ENCODE data around the gene GPR18.

GPR18 gene

DNA sequence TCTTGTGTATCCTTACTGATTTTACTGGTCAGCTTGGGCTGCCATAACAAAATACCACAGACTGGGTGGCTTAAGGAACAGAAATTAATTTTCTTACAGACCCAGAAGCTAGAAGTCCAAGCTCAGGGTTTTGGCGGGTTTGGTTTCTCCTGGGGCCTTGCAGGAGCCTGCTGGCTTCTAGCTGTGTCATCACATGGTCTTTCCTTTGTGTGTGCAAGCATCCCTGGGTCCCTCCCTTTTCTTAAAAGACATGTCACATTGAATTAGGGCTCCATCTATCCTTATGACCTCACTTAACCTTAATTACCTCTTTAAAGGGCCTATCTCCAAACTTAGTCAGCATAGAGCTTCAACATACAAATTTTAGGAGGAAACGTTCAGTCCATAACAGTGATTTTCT lies 34.2 kb downstream of the GPR18 start:
- no peak for DNase-seq (ENCODE audit: low spot score)
- TF ChIP-seq CTCF (IDR thresholded peaks at IDR 0.05; ENCODE audit: extremely low read depth, missing control alignments), result no peak

- DNase-seq (ENCODE audit: low spot score), result no peak
- no peak for TF ChIP-seq CTCF (IDR thresholded peaks at IDR 0.05; ENCODE audit: extremely low read depth, missing control alignments)
Measured at GRCh38 chr13:99223587-99223986, 34.6 kb downstream of the GPR18 start.

DNA sequence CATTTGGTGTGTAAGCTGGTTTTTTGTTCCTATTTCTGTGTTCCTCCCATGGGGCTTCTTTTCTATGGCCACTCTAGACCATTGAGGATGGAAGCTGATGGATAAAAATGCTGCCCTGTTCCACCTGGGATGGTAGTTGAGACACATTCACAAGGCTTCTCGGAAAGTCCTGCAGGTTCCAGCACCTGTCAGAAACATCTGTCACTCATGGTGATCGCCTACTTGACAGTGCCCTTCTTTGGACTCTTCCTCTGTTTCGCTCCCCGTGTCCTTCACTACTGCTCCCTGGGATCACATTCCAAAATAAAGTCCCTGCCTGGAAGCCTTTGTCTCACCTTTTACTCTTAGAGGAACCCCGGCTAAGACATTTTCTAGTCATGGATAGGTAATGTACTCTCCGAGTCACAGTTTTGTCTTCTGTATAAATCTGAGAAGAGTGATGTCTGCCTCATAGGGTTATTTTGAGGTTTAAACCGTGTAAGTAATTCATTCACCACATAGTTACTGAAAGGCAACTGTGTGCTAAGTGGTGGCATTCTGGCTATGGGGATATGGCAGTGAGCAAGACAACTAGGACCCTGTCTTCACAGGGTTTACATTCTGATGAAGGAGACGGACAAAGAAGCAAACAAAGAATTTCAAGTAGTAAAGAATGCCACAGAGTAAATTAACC lies 36.5 kb downstream of the GPR18 start:
- no peak for TF ChIP-seq CTCF (IDR thresholded peaks at IDR 0.05; ENCODE audit: extremely low read depth, missing control alignments)
- DNase-seq (ENCODE audit: low spot score), result no peak

DNA sequence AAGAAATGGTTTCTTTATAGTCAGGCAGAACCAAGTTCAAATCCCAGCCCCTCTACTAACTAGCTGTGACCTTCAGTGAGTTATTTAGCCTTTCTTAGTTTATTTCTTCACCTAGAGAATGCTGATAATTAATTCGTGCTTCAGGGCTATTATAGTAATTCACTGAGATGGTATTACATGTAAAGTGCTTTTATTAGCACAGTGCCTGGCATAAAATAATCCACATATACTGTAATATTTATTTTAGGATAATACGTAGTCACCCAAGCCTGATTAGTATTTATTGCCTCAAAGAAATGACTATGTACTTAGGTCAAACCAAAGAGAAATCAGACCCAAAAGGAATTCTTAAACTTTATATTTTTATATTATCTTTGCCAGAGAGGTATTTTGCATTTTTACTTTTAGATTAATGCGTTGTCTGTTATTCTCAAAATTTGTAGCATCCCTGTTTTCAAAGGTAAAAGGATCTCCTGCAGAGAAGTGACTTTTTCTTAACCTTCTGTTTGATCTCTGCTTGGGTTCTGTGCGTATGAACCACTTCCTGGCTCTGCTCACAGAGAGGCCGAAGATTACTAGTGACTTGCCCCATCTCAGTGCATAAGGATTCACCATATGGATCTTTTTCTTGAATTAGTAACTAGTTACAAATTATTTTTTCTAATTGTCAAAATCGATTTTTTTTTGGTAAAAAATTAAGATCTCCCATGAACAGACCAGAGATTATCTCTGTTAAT lies 37.8 kb downstream of the GPR18 start:
- TF ChIP-seq CTCF (IDR thresholded peaks at IDR 0.05; ENCODE audit: extremely low read depth, missing control alignments), result no peak
- no peak for DNase-seq (ENCODE audit: low spot score)

DNA sequence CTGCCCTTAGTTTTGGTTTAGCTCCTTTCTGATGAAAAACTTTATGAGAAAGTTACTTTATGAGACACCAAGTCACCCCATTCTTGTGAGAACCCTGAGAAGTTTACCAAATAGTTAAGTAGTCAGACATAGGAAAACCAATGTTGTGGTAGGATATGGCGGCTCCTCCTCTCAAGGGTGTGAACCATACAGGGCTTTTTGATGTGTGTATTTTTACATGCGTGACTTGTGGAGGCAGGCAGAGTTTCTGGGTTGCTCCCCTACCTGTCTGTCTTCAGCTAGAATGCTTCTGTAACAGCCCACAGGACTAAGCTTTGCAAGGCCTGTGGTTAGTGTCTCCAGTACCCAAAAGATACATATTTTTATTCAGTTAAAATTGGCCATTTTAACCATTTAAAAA lies 39.2 kb downstream of the GPR18 start:
- no peak for TF ChIP-seq CTCF (IDR thresholded peaks at IDR 0.05; ENCODE audit: extremely low read depth, missing control alignments)
- no peak for DNase-seq (ENCODE audit: low spot score)

GRCh38 chr13:99218545-99218944 lies 39.6 kb downstream of the GPR18 start:
- DNase-seq (ENCODE audit: low spot score), result no peak
- TF ChIP-seq CTCF (IDR thresholded peaks at IDR 0.05; ENCODE audit: extremely low read depth, missing control alignments), result no peak

DNA sequence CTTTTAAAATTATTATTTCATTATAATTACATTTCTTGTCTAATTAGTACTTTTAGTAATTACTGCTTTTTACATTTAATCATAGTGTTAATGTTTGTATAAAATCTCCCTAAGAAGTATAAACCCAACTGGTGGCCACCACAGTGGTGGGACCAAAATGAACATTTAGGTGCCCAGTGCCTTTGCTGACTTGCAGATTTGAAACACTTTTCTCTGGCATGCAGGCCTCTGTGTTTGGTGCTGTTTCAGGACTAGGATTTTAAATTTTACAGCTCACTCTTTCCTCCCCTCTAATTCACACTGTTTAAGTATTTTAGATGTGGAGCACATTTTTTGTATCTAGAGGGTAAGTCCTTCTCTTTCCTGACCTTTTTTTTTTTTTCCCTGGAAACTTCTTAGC lies 40.1 kb downstream of the GPR18 start:
- DNase-seq (ENCODE audit: low spot score), result no peak
- TF ChIP-seq CTCF (IDR thresholded peaks at IDR 0.05; ENCODE audit: extremely low read depth, missing control alignments), result no peak

All from GM20000 (cell line).